BJ (cell line): Measurements from ENCODE around the gene NACC2. TPM values are rescaled to one million over a fixed set of nuclear protein-coding genes. Genes with fewer than 3 reads are reported as not detected.
A peak's percentile ranks its signal among the peaks of the same experiment; 100 is the strongest.

Source experiments
- CTCF ChIA-PET: fragments of 350-600 bp; formaldehyde crosslinking; extraction: SDS; loops from one replicate; lab custom pipeline; 2021; ENCODE audit warnings: antibody characterized with exemption, inconsistent platforms; lab: Yijun Ruan, JAX
- POLR2A ChIA-PET: fragments of 300-600 bp; sonication (Branson Sonifier 250); formaldehyde crosslinking; extraction: SDS; loops from one replicate; lab custom pipeline; 2021; ENCODE audit warnings: antibody characterized with exemption; lab: Charles Lee
- DNase-seq: peaks from one replicate; pipeline ENCODE4 v3.0.0-alpha.2; 2011; ENCODE audit warnings: low read depth
- H3K27me3 ChIP-seq: 2 replicates; pipeline ENCODE4 v1.6.0; 2011; ENCODE audit warnings: low read length; ENCODE audit not compliant: control insufficient read depth, insufficient read depth
- H3K36me3 ChIP-seq: 2 replicates; pipeline ENCODE4 v1.5.1; 2011; ENCODE audit warnings: low read length; ENCODE audit not compliant: control insufficient read depth, insufficient read depth
- H3K4me3 ChIP-seq: 2 replicates; pipeline ENCODE4 v1.5.1; 2011; ENCODE audit warnings: low read depth, mild to moderate bottlenecking, control low read depth, low read length
- CTCF ChIP-seq: IDR thresholded peaks from 2 replicates; pipeline ENCODE4 v1.5.1; 2011; ENCODE audit warnings: low read depth, mild to moderate bottlenecking, control low read depth, inconsistent platforms, low read length, moderate library complexity; ENCODE audit not compliant: insufficient read depth
- polyA plus RNA-seq: library from polyadenylated mRNA; depleted of rRNA; stranded (reverse); fragments of >200 nt; gene quantifications from 2 replicates; pipeline ENCODE4 v1.2.3, GENCODE V29; 2011

Gene NACC2
- polyA plus RNA-seq, 1 experiment, result 19.2 TPM

- Histone ChIP-seq H3K36me3 (no peaks in the 10 kb centered on the region), H3K27me3 (no peaks in the 10 kb centered on the region), H3K4me3 (no peak overlapping the region)
- no peak for DNase-seq
- ChIA-PET POLR2A (no interaction called here), CTCF (interaction anchor here (1.3 kb wide), 1 partner anchor 24 kb away, joined by 4 read pairs; no protein-coding TSS in a partner anchor)
- no peak for TF ChIP-seq CTCF
These were observed 3.1 kb upstream of the NACC2 start for GRCh38 chr9:136098210-136098609.

- POLR2A ChIA-PET, result no interaction called here
- CTCF ChIA-PET, result interaction anchor here (0.9 to 4.1 kb wide), 5 partner anchors 10 to 129 kb away, joined by 3 to 29 read pairs (median 3); no protein-coding TSS in a partner anchor
- Histone ChIP-seq H3K36me3 (peaks cover 2% of the 10 kb centered on the region; the same call in 1 of the 2 replicates), H3K27me3 (no peaks in the 10 kb centered on the region), H3K4me3 (no peak overlapping the region)
- no peak for DNase-seq
- no peak for TF ChIP-seq CTCF
These were observed 1.5 kb upstream of the NACC2 start for GRCh38 chr9:136096505-136097001.

GRCh38 chr9:136093995-136094881 lies 851 bp downstream of the NACC2 start:
- Histone ChIP-seq H3K36me3 (peaks cover 2% of the 10 kb centered on the region; the same call in 1 of the 2 replicates), H3K4me3 (peak overlapping the region; percentile 68), H3K27me3 (no peaks in the 10 kb centered on the region)
- CTCF ChIA-PET, result interaction anchor here (0.8 to 4.1 kb wide), 7 partner anchors 24 to 127 kb away, joined by 3 to 29 read pairs (median 3); partner anchors contain the start of gene TMEM250
- no peak for DNase-seq
- no peak for TF ChIP-seq CTCF
- POLR2A ChIA-PET, result interaction anchor here (0.6 to 0.9 kb wide), 2 partner anchors 19 to 23 kb away, joined by 3 to 4 read pairs; no protein-coding TSS in a partner anchor

- H3K4me3 ChIP-seq, result peak overlapping the region; percentile 68
- CTCF ChIA-PET, result interaction anchor here (0.6 to 4.1 kb wide), 5 partner anchors 24 to 126 kb away, joined by 3 to 29 read pairs (median 7); partner anchors contain the start of gene TMEM250
- H3K36me3 ChIP-seq, result peaks cover 2% of the 10 kb centered on the region; the same call in 1 of the 2 replicates
- POLR2A ChIA-PET, result interaction anchor here (0.6 to 0.9 kb wide), 2 partner anchors 20 to 24 kb away, joined by 3 to 4 read pairs; no protein-coding TSS in a partner anchor
- no peaks in the 10 kb centered on the region for H3K27me3 ChIP-seq
- no peak for DNase-seq
- no peak for TF ChIP-seq CTCF
These were observed 1.6 kb downstream of the NACC2 start for GRCh38 chr9:136093346-136093986.
